NCI-H1048 (cell line): ENCODE results near the gene ME3.

Source experiments
- DNase-seq: peaks from one replicate; lab custom pipeline; 2025; lab: John Stamatoyannopoulos, UW

ME3 gene

DNA sequence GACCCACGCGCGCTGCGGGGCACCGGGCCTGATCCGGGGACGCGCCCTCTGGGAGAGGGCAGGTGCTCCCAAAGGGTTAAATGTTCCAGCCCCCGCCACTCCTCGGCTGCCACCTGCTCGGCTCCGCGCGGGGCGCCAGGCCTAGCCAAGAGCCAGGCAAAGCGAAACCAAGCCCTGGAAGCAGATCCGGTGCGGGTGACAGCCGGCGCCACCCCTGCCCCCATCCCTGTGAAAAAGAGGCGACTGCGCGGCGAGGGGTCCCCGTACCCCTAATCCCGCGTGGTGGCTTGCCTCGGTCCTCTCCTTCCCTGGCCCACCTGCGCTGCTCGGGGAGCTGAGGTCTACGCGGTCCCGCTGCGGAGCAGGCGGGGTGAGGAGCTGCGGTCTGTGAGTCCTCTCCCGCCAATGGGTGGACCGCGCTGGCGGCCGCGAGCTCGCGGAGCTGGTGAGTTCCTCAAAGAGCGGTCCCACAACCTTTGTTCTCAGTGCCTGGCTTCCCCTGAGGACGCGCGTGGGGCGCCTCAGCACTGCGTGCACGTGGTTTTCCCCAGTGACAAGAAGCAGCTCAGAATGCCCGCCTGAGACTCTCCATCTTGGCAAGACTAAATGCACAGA is at the start of gene ME3:
Gene ME3 (minus strand): TSS at position 610 of the 615 bp plus-strand sequence.
- DNase-seq = no peak

DNA sequence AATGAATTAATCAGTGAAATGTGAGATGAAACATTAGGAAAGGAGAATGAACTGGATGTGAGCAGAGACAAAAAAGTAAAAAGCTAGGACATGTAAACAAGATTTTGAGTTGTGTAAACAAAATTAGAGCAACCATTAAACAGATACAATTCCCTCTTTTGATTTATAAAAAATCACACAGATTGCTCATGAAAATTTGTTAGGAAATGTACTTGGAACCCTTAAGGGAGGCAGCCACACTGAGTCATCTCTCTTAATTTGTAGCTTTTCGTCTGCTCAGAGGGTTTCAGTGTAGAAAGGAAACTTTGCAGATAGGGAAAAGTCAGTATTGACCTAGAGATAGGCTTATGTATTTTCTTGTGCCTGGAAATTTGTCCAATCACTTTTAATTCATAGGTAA is 49.6 kb upstream of the ME3 start:
- DNase-seq = no peak

GRCh38 chr11:86720546-86720945 is 48.1 kb upstream of the ME3 start:
- no peak for DNase-seq

- no peak for DNase-seq
Measured at GRCh38 chr11:86719781-86720463, 47.5 kb upstream of the ME3 start.

DNA sequence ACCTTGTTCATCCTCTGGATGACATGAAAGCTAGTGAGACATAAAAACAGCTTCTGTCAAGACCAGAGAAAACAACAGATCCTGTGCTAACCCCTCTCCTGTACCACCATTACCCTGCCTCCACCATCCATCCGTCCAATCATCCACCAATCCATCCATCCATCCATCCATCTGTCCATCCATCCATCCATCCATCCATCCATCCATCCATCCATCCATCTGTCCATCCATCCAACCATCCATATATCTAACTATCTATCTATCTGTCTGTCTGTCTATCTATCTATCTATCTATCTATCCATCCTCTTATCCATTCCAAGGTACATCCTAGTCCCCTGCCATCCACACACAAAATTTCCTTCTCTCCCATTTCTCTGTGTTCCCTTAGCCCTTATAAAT is 46.6 kb upstream of the ME3 start:
- no peak for DNase-seq

DNA sequence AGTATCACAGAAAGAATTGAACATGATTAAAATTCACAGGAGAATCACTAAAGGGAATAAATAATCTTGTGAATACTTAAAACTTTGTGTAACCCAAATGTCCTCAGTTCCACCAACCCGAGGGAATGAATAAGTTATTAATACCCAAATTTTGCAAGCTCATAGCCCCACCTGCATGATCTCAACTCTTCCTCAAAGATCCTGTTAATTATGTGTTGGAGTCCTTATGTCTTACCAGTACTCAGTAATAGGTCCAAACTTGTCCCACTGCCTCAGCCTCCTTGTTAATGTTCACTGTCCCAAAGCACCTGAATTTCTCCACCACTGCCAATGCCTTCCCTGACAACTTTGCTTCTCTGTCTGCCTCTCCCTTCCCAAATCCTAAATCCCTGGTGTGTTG is 46.1 kb upstream of the ME3 start:
- DNase-seq = no peak

DNA sequence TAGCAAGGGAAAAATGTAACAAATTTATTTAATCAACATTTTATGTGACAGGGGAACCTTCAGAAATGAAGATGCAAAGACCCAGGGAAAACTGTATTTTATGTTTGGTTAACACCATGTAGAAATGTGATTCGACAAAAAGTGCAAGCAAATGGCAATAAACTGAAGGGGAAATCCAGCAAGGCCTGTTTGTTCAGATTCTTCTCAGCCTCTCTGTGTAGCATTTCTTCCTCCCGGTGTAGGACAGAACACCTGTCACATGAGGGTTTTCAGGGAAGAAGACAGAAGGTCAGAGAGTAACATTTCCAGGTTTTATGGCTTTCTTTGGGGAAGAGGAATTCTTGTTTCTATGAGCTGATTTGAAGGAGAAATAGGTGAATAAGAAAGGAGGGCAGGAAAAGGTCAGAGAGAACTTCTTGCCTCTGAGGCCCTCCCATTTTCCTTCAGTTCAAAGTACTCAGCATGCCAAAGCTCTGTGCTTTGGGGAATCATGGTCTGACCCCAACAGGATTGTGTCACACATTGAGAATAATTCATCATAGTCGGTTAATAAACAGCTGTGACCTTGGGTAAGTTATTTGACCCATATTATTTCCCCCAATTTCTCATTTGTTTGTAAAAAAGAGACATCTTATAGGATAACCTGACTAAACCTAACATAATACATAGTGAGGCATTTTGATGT is 45.5 kb upstream of the ME3 start:
- no peak for DNase-seq

DNA sequence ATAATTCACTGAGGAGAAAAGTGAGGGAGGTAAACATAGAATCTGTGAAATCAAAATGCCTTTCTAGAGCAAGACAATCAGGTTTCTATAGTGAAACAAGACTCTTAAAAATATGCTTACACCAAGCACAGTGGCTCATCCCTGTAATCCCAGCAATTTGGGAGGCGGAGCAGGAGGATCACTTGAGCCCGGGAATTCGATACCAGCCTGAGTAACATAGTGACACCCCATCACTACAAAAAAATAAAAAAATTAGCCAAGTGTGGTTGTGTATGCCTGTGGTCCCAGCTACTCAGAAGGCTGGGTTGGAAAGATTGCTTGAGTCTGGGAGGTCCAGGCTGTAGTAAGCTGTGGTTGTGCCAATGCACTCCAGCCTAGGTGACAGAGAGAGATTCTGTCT is 43.2 kb upstream of the ME3 start:
- DNase-seq = no peak

GRCh38 chr11:86713552-86713951 is 41.1 kb upstream of the ME3 start:
- DNase-seq = no peak

GRCh38 chr11:86710936-86711335 is 38.5 kb upstream of the ME3 start:
- DNase-seq = no peak

DNA sequence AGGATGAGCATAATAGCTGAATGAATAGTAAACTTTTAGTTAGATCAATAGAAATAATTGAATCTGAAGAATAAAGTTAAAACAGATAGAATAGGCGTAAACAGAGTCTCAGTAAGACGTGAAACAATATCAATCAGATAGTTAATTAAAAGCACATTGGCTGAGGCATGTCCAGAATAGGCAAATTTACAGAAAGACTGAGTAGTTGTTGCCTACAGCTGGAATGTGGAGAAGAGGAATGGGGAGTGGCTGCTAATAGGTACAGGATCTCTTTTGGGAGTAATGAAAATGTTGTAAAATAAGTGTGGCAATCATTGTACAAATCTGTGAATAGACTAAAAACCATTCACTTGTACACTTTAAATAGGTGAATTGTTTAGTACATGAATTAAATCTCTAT is 36.3 kb upstream of the ME3 start:
- no peak for DNase-seq

DNA sequence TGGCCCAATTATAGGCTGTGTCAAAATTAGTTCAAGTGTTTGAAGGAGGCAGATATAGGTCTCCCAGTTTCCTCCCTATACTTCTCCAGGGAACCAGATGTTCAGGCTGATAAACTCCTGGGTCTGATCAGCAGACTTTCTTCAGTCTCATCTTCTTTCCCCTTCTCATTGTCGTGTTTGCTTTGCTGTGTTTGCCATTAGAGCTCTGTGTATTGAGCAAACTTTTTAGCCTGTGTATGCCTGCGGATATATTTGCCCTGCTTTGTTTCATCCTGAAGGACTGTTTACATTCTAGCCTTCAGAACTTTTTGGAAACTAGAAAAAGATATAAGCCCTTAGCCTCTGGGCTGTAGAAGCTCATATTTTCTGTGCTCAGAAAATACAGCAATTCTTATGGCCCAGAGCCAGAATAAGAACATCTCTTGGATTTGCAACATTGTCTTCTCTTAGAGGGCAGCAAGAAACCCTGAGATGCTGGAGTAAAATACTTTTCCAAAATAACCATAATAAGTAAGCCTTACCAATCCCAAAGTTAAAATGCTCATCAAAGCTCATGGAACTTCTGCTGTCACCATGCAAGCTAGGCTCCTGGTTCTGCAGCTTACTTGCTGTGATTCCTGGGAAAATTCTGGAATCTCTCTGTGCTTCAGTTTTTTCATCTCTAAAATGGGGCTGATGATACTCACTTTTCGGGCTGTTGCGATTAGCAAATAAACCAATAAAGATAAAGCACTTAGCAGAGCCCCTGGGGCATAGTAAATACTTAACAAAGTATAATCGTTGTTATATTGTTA is 34.1 kb upstream of the ME3 start:
- no peak for DNase-seq

DNA sequence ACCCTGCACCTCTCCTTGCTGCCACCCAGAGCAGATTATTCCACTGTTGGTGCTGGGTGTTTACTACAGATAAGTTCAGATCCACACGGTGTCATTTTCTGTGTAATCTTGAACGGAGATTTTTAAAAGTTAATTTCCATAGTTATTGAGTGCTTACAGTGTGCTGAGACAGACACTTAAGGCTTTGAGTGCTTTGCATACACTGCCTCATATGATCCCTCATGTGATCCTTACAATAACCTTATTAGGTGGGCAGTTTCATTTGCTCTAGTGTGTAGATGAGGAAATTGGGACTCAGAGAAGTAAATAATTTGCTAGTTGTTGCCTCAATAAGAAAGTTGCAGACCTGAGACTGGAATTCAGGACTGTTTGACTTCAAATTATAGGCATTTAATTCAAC is 32.3 kb upstream of the ME3 start:
- no peak for DNase-seq

DNA sequence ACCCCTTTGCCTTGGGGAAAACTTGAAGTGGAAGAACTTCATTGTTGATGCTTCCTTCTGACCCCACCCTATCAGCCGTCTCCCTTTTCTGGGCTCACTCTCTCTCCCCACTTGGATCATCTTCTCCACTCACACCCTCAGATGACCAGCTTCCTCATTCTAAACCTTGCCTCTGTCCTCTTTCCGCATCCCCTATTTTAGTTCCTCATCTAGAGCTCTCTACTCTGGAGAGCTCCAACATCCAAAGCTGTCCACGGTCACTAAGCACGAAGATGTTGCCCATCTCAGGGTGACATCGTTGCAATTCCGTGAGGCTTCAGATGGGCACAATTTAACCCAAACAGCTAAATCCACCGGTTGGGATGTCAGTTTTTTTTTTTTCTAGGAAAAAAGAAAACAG is 31.6 kb upstream of the ME3 start:
- no peak for DNase-seq

GRCh38 chr11:86702220-86702983 is 30.0 kb upstream of the ME3 start:
- DNase-seq = no peak

DNA sequence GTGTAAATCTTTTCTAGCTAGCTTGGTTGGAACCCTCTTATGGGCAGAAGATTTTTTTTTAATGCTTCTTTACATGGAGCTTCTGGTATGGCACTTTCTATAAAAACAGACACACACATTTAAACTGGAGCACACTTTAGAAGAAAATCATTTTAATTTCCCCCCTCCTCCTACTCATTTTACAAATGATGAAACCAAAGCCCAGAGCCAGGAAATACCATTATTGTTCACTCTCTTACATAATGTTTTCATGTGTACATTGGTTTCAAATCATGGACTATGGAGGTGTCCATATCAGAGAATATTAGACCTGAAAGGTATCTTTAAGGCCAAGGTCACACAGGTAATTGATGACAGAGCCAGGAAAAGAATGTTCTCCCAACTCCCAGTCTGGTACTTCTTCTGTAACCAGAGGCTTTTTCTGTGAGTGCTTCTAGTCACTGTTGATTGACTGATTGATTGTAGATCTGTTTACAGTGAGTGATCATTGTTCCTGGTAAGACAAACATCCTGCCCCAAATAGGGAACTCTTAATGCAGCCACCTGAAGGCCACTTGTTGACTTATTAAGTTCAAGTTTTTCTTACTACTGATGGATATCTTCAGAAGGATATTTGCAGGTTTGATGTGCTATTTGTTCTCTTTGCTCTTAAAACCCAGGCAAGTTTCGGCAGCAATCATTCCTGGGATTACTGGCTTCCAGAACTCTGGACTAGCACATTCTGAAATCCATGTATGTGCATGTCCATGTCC is 26.8 kb upstream of the ME3 start:
- DNase-seq = no peak

DNA sequence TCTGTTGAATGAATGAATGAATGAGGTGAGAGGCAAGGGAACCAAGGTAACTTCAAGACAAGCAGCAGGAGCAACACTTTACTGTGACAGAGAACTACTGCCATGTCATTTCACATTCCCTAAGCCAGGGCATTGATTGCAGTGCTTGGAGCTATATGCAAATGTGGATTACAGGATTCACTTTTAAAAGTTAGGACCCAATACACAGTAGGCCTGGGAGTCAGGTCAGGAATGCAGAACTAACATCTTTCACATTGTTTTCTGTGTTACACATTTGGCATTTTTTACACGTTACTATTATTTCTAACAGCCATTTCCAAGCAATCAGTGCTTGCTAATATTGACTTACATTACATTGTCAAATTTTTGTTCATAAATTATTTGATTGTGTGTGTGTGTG is 26.2 kb upstream of the ME3 start:
- DNase-seq = no peak

- no peak for DNase-seq
Measured at GRCh38 chr11:86696451-86696850, 24.0 kb upstream of the ME3 start.

DNA sequence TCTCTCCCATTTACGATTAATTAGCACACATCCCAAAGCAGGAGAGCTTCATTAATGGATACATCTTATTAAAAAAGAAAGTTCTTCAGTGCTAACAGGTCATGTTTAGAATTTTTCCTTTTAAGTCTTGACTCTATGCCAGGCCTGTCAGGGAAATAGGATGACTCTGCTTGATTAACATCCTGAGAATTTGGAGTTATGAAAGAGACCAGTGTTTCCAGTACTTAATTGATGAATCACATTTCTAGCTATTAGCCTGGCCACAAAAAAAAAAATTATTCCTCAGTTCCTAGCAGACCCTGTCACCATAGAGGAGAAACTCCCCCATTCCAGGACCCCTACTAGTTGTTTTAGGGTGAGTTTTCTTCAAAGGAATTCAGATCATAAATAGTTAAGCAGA is 23.6 kb upstream of the ME3 start:
- DNase-seq = peak; percentile 66

GRCh38 chr11:86695373-86695772 is 23.0 kb upstream of the ME3 start:
- DNase-seq = no peak

DNA sequence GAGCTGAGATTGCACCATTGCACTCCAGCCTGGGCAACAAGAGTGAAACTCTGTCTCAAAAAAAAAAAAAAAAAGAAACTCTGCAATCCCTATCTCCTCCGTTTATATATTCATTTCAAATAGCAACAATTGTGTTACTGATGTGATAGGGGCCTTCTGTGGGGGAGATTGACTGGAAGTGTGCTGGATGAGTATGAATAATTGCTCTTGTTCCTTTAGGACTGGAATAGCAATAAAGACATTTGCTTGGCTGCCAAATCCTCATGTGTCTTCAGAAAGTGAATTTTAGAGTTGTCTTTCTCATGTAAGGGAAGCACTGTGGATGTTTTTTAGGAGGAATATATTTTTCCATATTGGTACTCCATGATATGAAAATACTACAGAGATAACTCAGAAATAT is 21.1 kb upstream of the ME3 start:
- no peak for DNase-seq
